ENCODE results near the gene UGT2B7.
"Not testable (repeated sequence)": the region's sequence is repeated elsewhere in the genome, so short reads cannot be mapped to it uniquely, and the experiment has no call there.

UGT2B7 gene

GRCh38 chr4:69096111-69096656, at the start of gene UGT2B7:
TSS of gene UGT2B7 (plus strand) at chr4:69096474. CDS start at chr4:69096521, 47 bp downstream.
- no peak for DNase-seq
- in situ Hi-C loops (cut with MboI; ENCODE audit: low pct_unique_long_range_greater_than_20kb, low sequenced_read_pairs): no loop called here

- in situ Hi-C loops (cut with MboI; ENCODE audit: low pct_unique_long_range_greater_than_20kb, low sequenced_read_pairs): no loop called here
- DNase-seq: no peak
Measured at GRCh38 chr4:69049860-69050259, 46.4 kb upstream of the UGT2B7 start.

GRCh38 chr4:69050853-69051575, 45.3 kb upstream of the UGT2B7 start:
- in situ Hi-C loops (cut with MboI; ENCODE audit: low pct_unique_long_range_greater_than_20kb, low sequenced_read_pairs); DNase-seq: not testable (repeated sequence)

GRCh38 chr4:69051576-69051943, 44.7 kb upstream of the UGT2B7 start:
- DNase-seq: no peak
- in situ Hi-C loops (cut with MboI; ENCODE audit: low pct_unique_long_range_greater_than_20kb, low sequenced_read_pairs): no loop called here

GRCh38 chr4:69053309-69053885, 42.9 kb upstream of the UGT2B7 start:
- DNase-seq; in situ Hi-C loops (cut with MboI; ENCODE audit: low pct_unique_long_range_greater_than_20kb, low sequenced_read_pairs): not testable (repeated sequence)

- in situ Hi-C loops (cut with MboI; ENCODE audit: low pct_unique_long_range_greater_than_20kb, low sequenced_read_pairs): not testable (repeated sequence)
Measured at GRCh38 chr4:69054033-69054432, 42.2 kb upstream of the UGT2B7 start.

GRCh38 chr4:69054578-69055200, 41.6 kb upstream of the UGT2B7 start:
- in situ Hi-C loops (cut with MboI; ENCODE audit: low pct_unique_long_range_greater_than_20kb, low sequenced_read_pairs): no loop called here
- peak; percentile 41 for DNase-seq

More at GRCh38 chr4:69054033-69054432, 42.2 kb upstream of the UGT2B7 start:
- DNase-seq: not testable (repeated sequence)

- in situ Hi-C loops (cut with MboI; ENCODE audit: low pct_unique_long_range_greater_than_20kb, low sequenced_read_pairs): no loop called here
- no peak for DNase-seq
Measured at GRCh38 chr4:69056150-69056549, 40.1 kb upstream of the UGT2B7 start.

- peak; percentile 46 for DNase-seq
- in situ Hi-C loops (cut with MboI; ENCODE audit: low pct_unique_long_range_greater_than_20kb, low sequenced_read_pairs): no loop called here
Measured at GRCh38 chr4:69056921-69057550, 39.2 kb upstream of the UGT2B7 start.

GRCh38 chr4:69057620-69058409, 38.5 kb upstream of the UGT2B7 start:
- DNase-seq: peak; percentile 36
- in situ Hi-C loops (cut with MboI; ENCODE audit: low pct_unique_long_range_greater_than_20kb, low sequenced_read_pairs): no loop called here

- no peak for DNase-seq
- in situ Hi-C loops (cut with MboI; ENCODE audit: low pct_unique_long_range_greater_than_20kb, low sequenced_read_pairs): no loop called here
Measured at GRCh38 chr4:69058410-69059059, 37.7 kb upstream of the UGT2B7 start.

GRCh38 chr4:69060651-69061308, 35.5 kb upstream of the UGT2B7 start:
- DNase-seq: no peak

GRCh38 chr4:69064391-69064790, 31.9 kb upstream of the UGT2B7 start:
- in situ Hi-C loops (cut with MboI; ENCODE audit: low pct_unique_long_range_greater_than_20kb, low sequenced_read_pairs): no loop called here
- no peak for DNase-seq

More at GRCh38 chr4:69060651-69061308, 35.5 kb upstream of the UGT2B7 start:
- in situ Hi-C loops (cut with MboI; ENCODE audit: low pct_unique_long_range_greater_than_20kb, low sequenced_read_pairs): no loop called here

- DNase-seq: peak; percentile 44
- in situ Hi-C loops (cut with MboI; ENCODE audit: low pct_unique_long_range_greater_than_20kb, low sequenced_read_pairs): no loop called here
Measured at GRCh38 chr4:69066945-69067344, 29.3 kb upstream of the UGT2B7 start.

GRCh38 chr4:69069085-69069484, 27.2 kb upstream of the UGT2B7 start:
- no peak for DNase-seq
- in situ Hi-C loops (cut with MboI; ENCODE audit: low pct_unique_long_range_greater_than_20kb, low sequenced_read_pairs): no loop called here

- in situ Hi-C loops (cut with MboI; ENCODE audit: low pct_unique_long_range_greater_than_20kb, low sequenced_read_pairs): no loop called here
- DNase-seq: no peak
Measured at GRCh38 chr4:69070590-69070989, 25.7 kb upstream of the UGT2B7 start.

- in situ Hi-C loops (cut with MboI; ENCODE audit: low pct_unique_long_range_greater_than_20kb, low sequenced_read_pairs): no loop called here
- no peak for DNase-seq
Measured at GRCh38 chr4:69071286-69071685, 25.0 kb upstream of the UGT2B7 start.

- in situ Hi-C loops (cut with MboI; ENCODE audit: low pct_unique_long_range_greater_than_20kb, low sequenced_read_pairs): no loop called here
Measured at GRCh38 chr4:69073375-69073774, 22.9 kb upstream of the UGT2B7 start.

More at GRCh38 chr4:69073375-69073774, 22.9 kb upstream of the UGT2B7 start:
- no peak for DNase-seq

Data from KBM-7 (cell line).